ENCODE measurements around the gene CRY2.

CRY2 gene

GRCh38 chr11:45918331-45918941, 71.2 kb downstream of the CRY2 start:
- peak; percentile 47 for DNase-seq (ENCODE audit: low spot score)

GRCh38 chr11:45918962-45919675, 71.8 kb downstream of the CRY2 start:
- DNase-seq (ENCODE audit: low spot score): no peak

- no peak for DNase-seq (ENCODE audit: low spot score)
These were observed 72.7 kb downstream of the CRY2 start for GRCh38 chr11:45919806-45920530.

- no peak for DNase-seq (ENCODE audit: low spot score)
These were observed 73.5 kb downstream of the CRY2 start for GRCh38 chr11:45920531-45921477.

GRCh38 chr11:45921561-45922424, 74.5 kb downstream of the CRY2 start:
- DNase-seq (ENCODE audit: low spot score): no peak

GRCh38 chr11:45922425-45923082, 75.3 kb downstream of the CRY2 start, which contains the start of gene LARGE2:
LARGE2 (plus strand) TSS chr11:45922656; CDS start chr11:45922883, 227 bp downstream.
- DNase-seq (ENCODE audit: low spot score): no peak

- DNase-seq (ENCODE audit: low spot score): no peak
These were observed 77.0 kb downstream of the CRY2 start for GRCh38 chr11:45924036-45924915.

- no peak for DNase-seq (ENCODE audit: low spot score)
These were observed 77.7 kb downstream of the CRY2 start for GRCh38 chr11:45924927-45925326.

GRCh38 chr11:45925550-45925949, 78.3 kb downstream of the CRY2 start:
- no peak for DNase-seq (ENCODE audit: low spot score)

GRCh38 chr11:45926001-45926401, 78.7 kb downstream of the CRY2 start:
- no peak for DNase-seq (ENCODE audit: low spot score)

GRCh38 chr11:45926536-45927331, 79.5 kb downstream of the CRY2 start:
- no peak for DNase-seq (ENCODE audit: low spot score)

- DNase-seq (ENCODE audit: low spot score): no peak
These were observed 80.0 kb downstream of the CRY2 start for GRCh38 chr11:45927332-45927683.

- DNase-seq (ENCODE audit: low spot score): no peak
These were observed 80.6 kb downstream of the CRY2 start for GRCh38 chr11:45927684-45928413.

GRCh38 chr11:45928535-45929215, 81.4 kb downstream of the CRY2 start:
- DNase-seq (ENCODE audit: low spot score): no peak

GRCh38 chr11:45929486-45930030, 82.3 kb downstream of the CRY2 start:
- DNase-seq (ENCODE audit: low spot score): no peak

- DNase-seq (ENCODE audit: low spot score): peak; percentile 56
These were observed 82.9 kb downstream of the CRY2 start for GRCh38 chr11:45930031-45930794.

Measured in CD4-positive, alpha-beta T cell treated with Interleukin-6 at 100 ng/mL for 8 hours (primary cell).